Measurements from ENCODE around the gene PEX5. TPM values are rescaled to one million over a fixed set of nuclear protein-coding genes. Genes with fewer than 3 reads are reported as not detected.

Gene PEX5
- total RNA-seq (ENCODE audit: low replicate concordance): 20.2 and 46.1 TPM in 2 replicates

DNA sequence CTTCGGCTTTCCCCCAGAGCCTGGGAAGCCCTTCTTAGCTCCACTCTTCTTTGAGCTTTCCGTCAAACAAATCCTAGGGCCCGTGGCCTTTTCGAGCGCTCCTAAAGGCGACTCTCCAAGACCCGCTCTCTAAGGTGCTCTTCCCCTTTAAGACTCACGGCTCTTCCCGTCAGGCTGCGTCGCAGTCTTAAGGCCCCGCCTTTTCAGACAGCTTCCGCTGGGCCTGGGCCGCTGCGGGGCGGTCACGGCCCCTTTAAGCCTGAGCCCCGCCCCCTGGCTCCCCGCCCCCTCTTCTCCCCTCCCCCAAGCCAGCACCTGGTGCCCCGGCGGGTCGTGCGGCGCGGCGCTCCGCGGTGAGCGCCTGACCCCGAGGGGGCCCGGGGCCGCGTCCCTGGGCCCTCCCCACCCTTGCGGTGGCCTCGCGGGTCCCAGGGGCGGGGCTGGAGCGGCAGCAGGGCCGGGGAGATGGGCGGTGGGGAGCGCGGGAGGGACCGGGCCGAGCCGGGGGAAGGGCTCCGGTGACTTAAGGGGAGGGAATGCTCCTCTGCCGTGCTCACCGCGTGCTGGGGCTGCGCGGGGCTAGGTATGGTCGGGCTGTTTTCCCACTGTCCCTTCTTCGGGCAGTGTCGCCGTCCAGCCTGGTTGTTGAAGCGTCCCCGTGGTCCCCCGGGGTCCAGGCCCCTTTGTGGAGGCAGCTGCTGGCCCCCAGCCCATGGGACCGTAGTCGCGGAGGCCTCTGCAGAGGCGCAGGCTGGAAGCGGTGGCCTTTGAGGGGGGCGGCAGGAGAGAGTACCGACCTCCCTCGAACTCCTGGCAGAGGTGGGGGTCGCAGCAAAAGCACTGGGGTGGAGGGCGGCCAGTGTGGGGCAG, at the start of gene PEX5:
Gene PEX5 (plus strand): TSS at position 289 of the 870 bp plus-strand sequence. CDS start 692 bp downstream, outside the sequence.
- peak within 1 kb of the TSS; percentile 94 for H3K4me3 Mint-ChIP-seq
- Histone ChIP-seq H3K36me3 (no peaks in the 10 kb centered on the region), H3K4me2 (peak within 1 kb of the TSS; percentile 96), H4K20me1 (ENCODE audit: low read depth) (no peaks in the 10 kb centered on the region), H3K27ac (no peak within 1 kb of the TSS), H2AFZ (replicated peaks) (peak within 1 kb of the TSS; percentile 85), H3K4me3 (peak within 1 kb of the TSS; percentile 72), H3K79me2 (ENCODE audit: low read depth) (peaks cover 21% of the 10 kb centered on the region), H3F3A (ENCODE audit: low read depth) (peaks cover 15% of the 10 kb centered on the region), H3K9ac (no peak within 1 kb of the TSS), H3K4me1 (peaks cover 11% of the 10 kb centered on the region), H3K27me3 (no peaks in the 10 kb centered on the region), H3K9me3 (ENCODE audit: low read depth) (no peaks in the 10 kb centered on the region)
- H3K9me3 Mint-ChIP-seq: no peaks in the 10 kb centered on the region
- peak; percentile 97 for DNase-seq (ENCODE audit: low spot score)
- peaks cover 32% of the 10 kb centered on the region for H3K4me1 Mint-ChIP-seq
- peaks cover 23% of the 10 kb centered on the region for H3K36me3 Mint-ChIP-seq
- peaks cover 2% of the 10 kb centered on the region for H3K27me3 Mint-ChIP-seq (ENCODE audit: insufficient read depth, low read depth)
- TF ChIP-seq, protein P1, sequence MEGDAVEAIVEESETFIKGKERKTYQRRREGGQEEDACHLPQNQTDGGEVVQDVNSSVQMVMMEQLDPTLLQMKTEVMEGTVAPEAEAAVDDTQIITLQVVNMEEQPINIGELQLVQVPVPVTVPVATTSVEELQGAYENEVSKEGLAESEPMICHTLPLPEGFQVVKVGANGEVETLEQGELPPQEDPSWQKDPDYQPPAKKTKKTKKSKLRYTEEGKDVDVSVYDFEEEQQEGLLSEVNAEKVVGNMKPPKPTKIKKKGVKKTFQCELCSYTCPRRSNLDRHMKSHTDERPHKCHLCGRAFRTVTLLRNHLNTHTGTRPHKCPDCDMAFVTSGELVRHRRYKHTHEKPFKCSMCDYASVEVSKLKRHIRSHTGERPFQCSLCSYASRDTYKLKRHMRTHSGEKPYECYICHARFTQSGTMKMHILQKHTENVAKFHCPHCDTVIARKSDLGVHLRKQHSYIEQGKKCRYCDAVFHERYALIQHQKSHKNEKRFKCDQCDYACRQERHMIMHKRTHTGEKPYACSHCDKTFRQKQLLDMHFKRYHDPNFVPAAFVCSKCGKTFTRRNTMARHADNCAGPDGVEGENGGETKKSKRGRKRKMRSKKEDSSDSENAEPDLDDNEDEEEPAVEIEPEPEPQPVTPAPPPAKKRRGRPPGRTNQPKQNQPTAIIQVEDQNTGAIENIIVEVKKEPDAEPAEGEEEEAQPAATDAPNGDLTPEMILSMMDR (IDR thresholded peaks at IDR 0.05): no peak
- TF ChIP-seq EZH2 (IDR thresholded peaks at IDR 0.05) (no peak), EZH2phosphoT487 (IDR thresholded peaks at IDR 0.05) (no peak)
- H3K27ac Mint-ChIP-seq: peak within 1 kb of the TSS; percentile 94

DNA sequence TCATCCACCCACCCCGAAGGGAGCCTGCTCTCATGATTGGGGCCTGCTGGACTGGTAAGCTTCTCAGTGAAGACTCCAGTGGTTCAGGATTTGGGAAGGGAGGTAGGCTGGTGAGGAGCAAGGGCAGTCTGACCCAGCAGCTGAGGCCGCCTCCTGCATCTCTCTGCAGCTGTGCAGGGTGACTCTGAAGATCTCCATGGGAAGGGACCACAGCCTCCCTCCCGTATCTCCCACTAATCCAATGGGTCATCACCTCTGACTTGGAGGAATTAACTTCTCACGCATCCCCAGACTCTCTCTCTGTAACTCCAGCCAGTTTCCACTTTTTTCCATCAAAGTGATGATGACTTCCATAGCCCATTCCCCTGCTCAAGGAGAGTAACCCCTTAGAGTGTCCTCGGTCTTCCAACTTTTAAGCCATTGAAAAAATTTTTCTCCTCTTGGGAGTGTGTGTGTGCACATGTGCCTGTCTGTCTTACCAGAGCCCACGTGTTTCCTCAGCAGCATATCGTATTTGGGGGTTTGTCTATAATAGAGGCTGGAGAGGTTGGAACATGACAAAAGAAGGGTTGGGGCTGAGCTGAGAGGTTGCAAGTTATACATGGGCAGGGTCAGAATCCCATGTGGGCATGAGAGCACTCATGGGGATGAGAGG, 48.0 kb upstream of the PEX5 start:
- no peak overlapping the region for H3K4me2 ChIP-seq
- no peak overlapping the region for H3K27ac ChIP-seq
- no peak overlapping the region for H3K4me3 ChIP-seq
- H3K27me3 Mint-ChIP-seq (ENCODE audit: insufficient read depth, low read depth): peaks cover 2% of the 10 kb centered on the region
- no peaks in the 10 kb centered on the region for H3K9me3 ChIP-seq (ENCODE audit: low read depth)
- H3K4me1 Mint-ChIP-seq: no peaks in the 10 kb centered on the region
- no peaks in the 10 kb centered on the region for H4K20me1 ChIP-seq (ENCODE audit: low read depth)
- DNase-seq (ENCODE audit: low spot score): no peak
- no peaks in the 10 kb centered on the region for H3F3A ChIP-seq (ENCODE audit: low read depth)
- H3K79me2 ChIP-seq (ENCODE audit: low read depth): no peaks in the 10 kb centered on the region
- H3K27me3 ChIP-seq: no peaks in the 10 kb centered on the region
- no peak overlapping the region for H3K4me3 Mint-ChIP-seq
- H3K36me3 ChIP-seq: no peaks in the 10 kb centered on the region
- H3K4me1 ChIP-seq: no peaks in the 10 kb centered on the region
- TF ChIP-seq EZH2 (IDR thresholded peaks at IDR 0.05) (no peak), EZH2phosphoT487 (IDR thresholded peaks at IDR 0.05) (no peak)
- TF ChIP-seq, protein P1 (IDR thresholded peaks at IDR 0.05): no peak
- H2AFZ ChIP-seq (replicated peaks): no peak overlapping the region
- H3K9ac ChIP-seq: no peak overlapping the region
- H3K36me3 Mint-ChIP-seq: peaks cover 28% of the 10 kb centered on the region
- no peak overlapping the region for H3K27ac Mint-ChIP-seq
- H3K9me3 Mint-ChIP-seq: no peaks in the 10 kb centered on the region

DNA sequence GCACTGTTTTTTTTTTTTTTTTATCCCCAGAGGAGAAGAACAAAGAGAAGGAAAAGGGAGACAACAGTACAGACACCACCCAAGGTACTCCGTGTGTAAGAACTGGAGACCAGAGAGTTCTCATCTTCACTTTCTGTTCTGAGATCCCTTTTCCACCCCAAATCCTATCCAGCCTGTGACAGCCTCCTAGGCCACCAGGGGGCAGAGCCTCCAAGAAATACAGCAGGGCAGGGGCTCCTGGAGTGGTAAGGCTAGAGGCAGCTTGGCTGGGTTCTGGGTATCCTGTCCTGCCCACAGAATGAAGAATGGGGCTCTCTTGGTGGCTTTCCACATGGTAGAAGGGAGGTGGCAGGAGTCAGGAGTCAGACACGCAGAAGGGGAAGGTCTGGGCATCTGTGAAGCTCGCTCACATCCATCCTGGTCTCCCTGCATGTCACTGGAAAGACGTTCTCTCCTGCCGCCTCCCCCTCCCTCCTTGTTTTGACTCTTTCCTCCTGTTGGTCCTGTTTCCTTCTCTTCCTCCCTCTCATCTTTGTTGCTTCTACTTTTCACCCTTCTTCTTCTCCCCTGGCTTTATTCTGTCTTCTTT, 47.3 kb upstream of the PEX5 start:
- Histone ChIP-seq H3K4me1 (no peaks in the 10 kb centered on the region), H3K4me3 (no peak overlapping the region), H3K4me2 (no peak overlapping the region), H4K20me1 (ENCODE audit: low read depth) (no peaks in the 10 kb centered on the region), H3K79me2 (ENCODE audit: low read depth) (no peaks in the 10 kb centered on the region), H3F3A (ENCODE audit: low read depth) (no peaks in the 10 kb centered on the region), H2AFZ (replicated peaks) (no peak overlapping the region), H3K27me3 (no peaks in the 10 kb centered on the region), H3K27ac (no peak overlapping the region), H3K9ac (no peak overlapping the region), H3K36me3 (no peaks in the 10 kb centered on the region), H3K9me3 (ENCODE audit: low read depth) (no peaks in the 10 kb centered on the region)
- Mint-ChIP-seq H3K4me3 (no peak overlapping the region), H3K27ac (no peak overlapping the region), H3K4me1 (no peaks in the 10 kb centered on the region), H3K27me3 (ENCODE audit: insufficient read depth, low read depth) (peaks cover 2% of the 10 kb centered on the region), H3K9me3 (no peaks in the 10 kb centered on the region), H3K36me3 (peaks cover 26% of the 10 kb centered on the region)
- TF ChIP-seq, protein P1 (IDR thresholded peaks at IDR 0.05): peak; percentile 76
- TF ChIP-seq EZH2 (IDR thresholded peaks at IDR 0.05) (no peak), EZH2phosphoT487 (IDR thresholded peaks at IDR 0.05) (no peak)
- peak; percentile 70 for DNase-seq (ENCODE audit: low spot score)

Measured in neural progenitor cell (in vitro differentiated cells).